ENCODE results near the gene PSEN1.
"Not testable (repeated sequence)": the region's sequence is repeated elsewhere in the genome, so short reads cannot be mapped to it uniquely, and the experiment has no call there.

The PSEN1 gene

GRCh38 chr14:73168274-73168673, 32.0 kb downstream of the PSEN1 start:
- no peak for DNase-seq

GRCh38 chr14:73168691-73169090, 32.4 kb downstream of the PSEN1 start:
- no peak for DNase-seq

GRCh38 chr14:73169855-73170254, 33.5 kb downstream of the PSEN1 start:
- not testable (repeated sequence) for DNase-seq

GRCh38 chr14:73170686-73171085, 34.4 kb downstream of the PSEN1 start:
- no peak for DNase-seq

- no peak for DNase-seq
These were observed 36.2 kb downstream of the PSEN1 start for GRCh38 chr14:73172500-73172899.

GRCh38 chr14:73173092-73173735, 36.9 kb downstream of the PSEN1 start:
- no peak for DNase-seq

- DNase-seq: no peak
These were observed 40.4 kb downstream of the PSEN1 start for GRCh38 chr14:73176685-73177084.

- no peak for DNase-seq
These were observed 44.1 kb downstream of the PSEN1 start for GRCh38 chr14:73180385-73180805.

- DNase-seq: not testable (repeated sequence)
These were observed 44.7 kb downstream of the PSEN1 start for GRCh38 chr14:73180969-73181368.

- no peak for DNase-seq
These were observed 52.2 kb downstream of the PSEN1 start for GRCh38 chr14:73188501-73188911.

GRCh38 chr14:73189651-73190050, 53.3 kb downstream of the PSEN1 start:
- DNase-seq: no peak

GRCh38 chr14:73191441-73191840, 55.1 kb downstream of the PSEN1 start:
- DNase-seq: no peak

GRCh38 chr14:73194306-73194705, 58.0 kb downstream of the PSEN1 start:
- DNase-seq: not testable (repeated sequence)

- no peak for DNase-seq
These were observed 61.9 kb downstream of the PSEN1 start for GRCh38 chr14:73198253-73198652.

GRCh38 chr14:73203527-73203926, 67.2 kb downstream of the PSEN1 start:
- DNase-seq: no peak

- no peak for DNase-seq
These were observed 71.3 kb downstream of the PSEN1 start for GRCh38 chr14:73207615-73208014.

- no peak for DNase-seq
These were observed 72.1 kb downstream of the PSEN1 start for GRCh38 chr14:73208390-73208789.

- DNase-seq: no peak
These were observed 72.5 kb downstream of the PSEN1 start for GRCh38 chr14:73208846-73209245.

- DNase-seq: no peak
These were observed 73.6 kb downstream of the PSEN1 start for GRCh38 chr14:73209953-73210352.

GRCh38 chr14:73211251-73212040, 75.1 kb downstream of the PSEN1 start:
- DNase-seq: no peak

- no peak for DNase-seq
These were observed 79.7 kb downstream of the PSEN1 start for GRCh38 chr14:73216030-73216429.

- no peak for DNase-seq
These were observed 81.1 kb downstream of the PSEN1 start for GRCh38 chr14:73217411-73217810.

- no peak for DNase-seq
These were observed 83.8 kb downstream of the PSEN1 start for GRCh38 chr14:73220061-73220460.

GRCh38 chr14:73220634-73221033, 84.3 kb downstream of the PSEN1 start:
- no peak for DNase-seq

- no peak for DNase-seq
These were observed 85.6 kb downstream of the PSEN1 start for GRCh38 chr14:73221945-73222344.

All from NCI-H2081 treated with DMSO at 0.1 percent for 48 hours (cell line).